GM18907 (cell line): ENCODE measurements around the gene TRAF3IP3.
A peak's percentile ranks its signal among the peaks of the same experiment; 100 is the strongest.

Experiments
- ATAC-seq: cut with Tn5 transposase; IDR thresholded peaks from one replicate; pipeline ENCODE4 v1.9.1; 2021; ENCODE audit warnings: mild to moderate bottlenecking, moderate library complexity; ENCODE audit not compliant: unreplicated experiment

Gene TRAF3IP3

DNA sequence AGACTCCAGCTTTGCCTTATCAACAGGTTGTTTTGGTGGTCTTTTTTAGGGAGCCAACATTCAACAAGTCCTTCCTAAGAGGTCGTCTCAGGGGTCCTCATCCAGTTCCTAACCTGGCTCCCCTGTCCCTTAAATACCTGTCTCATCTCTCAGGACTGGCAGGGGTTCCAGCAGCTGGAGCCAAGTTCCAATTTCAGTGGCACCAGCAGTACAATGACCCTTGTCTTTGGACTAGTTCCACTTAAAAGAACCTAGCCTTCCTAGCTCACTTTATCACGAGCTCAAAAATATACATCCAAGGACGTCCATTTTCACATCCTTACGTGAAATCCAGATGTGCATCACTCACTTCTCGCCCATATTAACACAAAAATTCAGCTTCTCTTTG is 18.7 kb upstream of the TRAF3IP3 start:
- ATAC-seq: no peak

DNA sequence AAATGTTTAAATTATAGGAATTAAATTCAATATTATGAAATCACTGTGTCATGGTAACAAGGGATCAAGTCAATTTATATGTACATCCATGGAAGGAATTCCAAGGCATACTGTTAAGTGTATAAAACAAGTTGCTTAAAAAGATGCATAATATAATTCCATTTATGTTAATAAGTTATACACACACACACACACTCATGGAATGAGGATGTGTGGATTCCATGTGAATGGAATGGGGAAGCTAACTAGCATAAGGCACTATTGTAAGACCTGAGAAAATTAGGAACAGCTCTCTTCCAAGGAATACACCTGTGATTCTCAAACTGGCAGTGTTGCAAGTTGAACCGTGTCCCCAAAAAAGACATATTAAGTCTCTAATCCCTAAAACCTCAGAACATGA is 17.6 kb upstream of the TRAF3IP3 start:
- no peak for ATAC-seq

DNA sequence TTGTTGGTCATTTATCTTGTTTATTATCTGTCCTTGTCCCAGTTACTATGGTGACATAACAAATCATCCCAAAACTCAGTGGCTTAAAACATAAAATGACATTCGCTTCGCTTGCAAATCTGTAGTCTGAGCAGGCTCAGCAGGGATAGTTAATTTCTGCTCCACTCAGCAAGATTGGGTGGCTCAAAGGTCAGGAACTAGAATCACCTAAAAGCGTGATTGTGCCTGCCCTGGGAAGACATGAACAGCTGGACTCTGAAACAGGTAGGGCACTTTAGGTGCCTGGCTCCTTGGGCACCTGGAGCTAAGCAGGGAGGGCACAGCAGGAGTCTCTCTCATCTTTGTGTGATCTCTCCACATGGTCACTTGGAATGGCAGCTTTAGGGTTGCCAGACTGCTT is 14.7 kb upstream of the TRAF3IP3 start:
- no peak for ATAC-seq

DNA sequence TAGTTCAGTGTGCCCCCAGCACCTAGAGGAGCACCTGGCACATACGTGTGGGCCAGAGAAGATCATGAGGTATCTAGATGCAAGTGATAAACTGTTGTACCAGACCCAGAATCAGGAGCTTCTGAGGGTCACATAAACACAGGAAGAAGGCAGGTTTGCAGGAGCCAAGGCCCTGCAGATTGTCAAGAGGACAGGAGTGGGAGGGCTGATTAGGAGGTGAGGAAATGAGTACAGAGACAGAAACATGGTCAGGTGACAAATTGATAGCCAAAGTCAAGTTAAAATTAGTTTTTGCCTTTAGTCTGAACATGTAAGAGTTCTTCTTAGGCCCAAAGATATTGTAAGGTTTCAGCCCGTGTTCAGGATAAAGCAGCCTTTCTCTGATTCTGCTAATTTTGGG is 14.0 kb upstream of the TRAF3IP3 start:
- ATAC-seq: no peak

DNA sequence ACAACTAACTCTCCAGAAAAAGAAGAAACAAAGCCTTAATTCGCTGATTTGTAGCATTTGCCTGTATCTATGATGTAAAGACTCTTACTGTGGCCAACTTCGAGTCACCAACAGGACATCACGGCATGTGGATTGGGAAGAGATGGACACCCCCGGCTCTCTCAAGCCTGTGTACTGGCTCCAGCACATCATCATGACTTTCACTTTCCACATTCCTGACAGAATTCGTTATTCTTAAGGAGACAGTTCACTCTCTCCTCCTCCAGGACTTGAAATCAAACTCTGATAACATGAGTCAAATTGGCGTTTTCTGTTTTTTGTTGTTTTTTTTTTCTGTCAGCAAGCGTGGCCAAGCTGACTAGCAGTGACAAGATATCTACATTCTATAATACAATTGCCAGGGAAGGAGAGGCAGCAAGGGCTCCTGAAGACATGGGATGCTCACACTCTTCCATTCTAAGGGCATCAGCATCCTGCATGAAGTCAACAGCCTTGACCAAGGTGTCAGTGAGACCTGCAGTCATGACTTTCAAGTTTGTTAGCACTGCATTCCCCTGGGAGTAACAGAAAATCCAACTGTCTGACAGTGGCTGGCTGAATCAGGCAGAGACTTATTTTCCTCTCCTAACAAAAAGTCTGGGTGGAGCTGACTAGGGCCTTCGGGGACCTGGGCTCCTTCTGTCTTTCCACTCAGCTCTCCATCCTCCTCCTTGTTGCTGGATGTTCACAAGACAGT is 13.3 kb upstream of the TRAF3IP3 start:
- ATAC-seq: no peak

DNA sequence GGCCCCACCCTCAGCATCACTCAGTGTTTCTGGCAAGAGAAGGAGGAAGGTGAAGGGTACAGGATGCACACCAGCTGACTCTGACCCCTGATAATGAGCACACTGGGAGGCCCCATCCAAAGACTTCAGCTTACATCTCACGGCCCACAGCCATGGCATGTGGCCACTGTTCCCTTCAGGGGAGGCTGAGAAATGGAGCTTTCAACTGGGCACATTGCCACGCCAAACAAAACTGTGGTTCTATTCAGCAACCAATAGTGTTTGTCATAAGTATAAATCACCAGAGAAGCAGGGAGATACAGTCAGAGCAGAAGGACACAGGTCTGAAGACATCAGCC is 12.7 kb upstream of the TRAF3IP3 start:
- no peak for ATAC-seq

DNA sequence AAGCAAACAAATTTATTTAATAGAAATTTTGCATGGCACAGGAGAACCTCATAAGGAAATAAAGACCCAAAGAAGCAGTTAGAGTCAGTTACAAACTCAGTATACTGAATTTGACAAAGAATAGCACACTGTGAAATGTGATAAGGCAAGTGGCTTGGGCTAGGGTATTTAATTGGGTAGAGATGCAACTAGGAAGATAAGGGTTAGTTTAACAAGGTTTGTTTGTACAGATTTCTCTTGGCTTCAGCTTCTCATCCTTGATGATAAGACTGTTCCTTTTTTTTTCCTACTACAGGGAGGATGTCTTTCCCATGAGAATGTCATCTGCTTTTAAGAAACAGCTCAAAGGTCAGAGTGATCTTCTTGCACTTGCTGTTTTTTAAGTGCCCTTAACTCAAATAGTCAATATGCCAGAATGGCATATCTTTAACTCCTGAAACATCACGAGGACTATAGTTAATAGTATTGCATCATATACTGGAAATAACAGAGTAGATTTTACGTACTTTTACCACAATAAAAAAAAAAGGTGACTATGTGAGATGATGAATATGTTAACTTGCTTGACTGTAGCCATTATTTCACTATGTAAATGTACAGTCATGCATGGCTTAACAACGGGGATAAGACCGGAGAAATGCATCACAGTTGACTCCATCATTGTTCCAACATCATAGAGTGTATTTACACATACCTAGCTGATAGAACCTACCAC is 9.2 kb upstream of the TRAF3IP3 start:
- no peak for ATAC-seq

DNA sequence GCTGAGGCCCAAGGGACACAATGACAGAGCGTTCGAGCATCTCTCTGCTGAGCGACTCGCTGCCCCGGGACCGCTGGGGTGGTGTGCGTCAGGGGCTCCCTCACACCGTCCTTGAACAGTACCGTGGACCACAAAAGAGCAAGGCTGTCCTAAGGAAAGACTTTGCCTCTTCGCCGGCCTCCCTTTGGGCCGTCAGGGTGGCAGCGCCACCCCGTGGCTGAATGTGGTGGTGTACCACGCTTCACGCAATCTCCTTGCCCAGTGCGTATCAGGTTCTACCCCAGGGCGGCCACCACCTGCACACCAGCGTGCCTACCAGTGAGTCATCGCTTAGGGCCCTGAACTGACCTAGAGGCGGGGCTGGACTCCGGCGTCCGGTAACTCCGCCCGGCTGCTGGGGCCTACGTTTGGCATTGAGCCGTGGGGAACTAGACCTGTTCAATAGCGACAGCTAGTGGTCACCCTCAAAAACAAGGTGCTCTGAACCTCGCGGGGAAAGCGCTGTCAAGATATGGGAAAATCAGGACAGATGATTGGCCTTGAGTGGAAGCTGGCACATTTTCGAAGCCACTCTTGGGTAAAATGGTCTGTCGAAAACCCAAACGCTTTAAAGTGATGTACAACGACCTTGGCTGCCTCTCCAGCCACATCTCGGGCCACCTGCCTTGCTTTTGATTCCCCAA is 8.1 kb upstream of the TRAF3IP3 start:
- ATAC-seq: peak; percentile 82

DNA sequence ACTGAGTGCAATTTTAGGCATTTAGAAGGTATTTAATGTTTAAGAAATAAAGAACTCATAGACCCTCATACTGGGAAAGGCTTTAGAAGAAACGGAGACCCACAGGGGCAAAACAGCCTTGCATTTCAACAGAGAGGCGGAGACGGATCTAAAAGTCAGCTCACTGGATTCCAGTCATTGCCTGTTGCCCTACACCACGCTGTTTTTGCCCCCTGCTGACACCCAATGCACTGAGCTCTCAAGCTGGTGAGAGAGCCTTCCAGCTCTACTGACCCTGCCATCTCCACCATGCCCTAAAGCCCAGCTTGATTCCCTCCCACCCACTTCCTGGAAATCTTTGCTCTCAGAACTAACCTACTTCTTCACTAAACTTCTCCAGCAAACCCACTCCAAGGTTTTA is 7.2 kb upstream of the TRAF3IP3 start:
- ATAC-seq: no peak

DNA sequence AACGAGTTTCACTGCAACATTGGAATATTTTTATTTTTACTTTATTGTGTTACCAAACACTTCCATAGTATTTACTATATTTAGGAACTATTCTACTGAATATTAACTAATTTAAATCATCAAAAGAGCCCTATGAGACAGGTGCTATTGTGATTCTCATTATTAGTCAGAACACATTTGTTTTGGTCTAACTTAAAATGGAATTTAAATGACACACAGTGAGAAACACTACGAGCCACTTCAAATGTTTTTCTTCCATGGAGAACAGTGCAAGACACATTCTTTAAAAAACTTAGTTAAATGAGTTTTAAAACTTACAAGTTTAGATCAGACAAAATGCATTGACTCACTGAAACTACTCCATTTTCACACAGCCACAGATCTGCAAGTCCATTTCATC is 6.6 kb upstream of the TRAF3IP3 start:
- no peak for ATAC-seq

DNA sequence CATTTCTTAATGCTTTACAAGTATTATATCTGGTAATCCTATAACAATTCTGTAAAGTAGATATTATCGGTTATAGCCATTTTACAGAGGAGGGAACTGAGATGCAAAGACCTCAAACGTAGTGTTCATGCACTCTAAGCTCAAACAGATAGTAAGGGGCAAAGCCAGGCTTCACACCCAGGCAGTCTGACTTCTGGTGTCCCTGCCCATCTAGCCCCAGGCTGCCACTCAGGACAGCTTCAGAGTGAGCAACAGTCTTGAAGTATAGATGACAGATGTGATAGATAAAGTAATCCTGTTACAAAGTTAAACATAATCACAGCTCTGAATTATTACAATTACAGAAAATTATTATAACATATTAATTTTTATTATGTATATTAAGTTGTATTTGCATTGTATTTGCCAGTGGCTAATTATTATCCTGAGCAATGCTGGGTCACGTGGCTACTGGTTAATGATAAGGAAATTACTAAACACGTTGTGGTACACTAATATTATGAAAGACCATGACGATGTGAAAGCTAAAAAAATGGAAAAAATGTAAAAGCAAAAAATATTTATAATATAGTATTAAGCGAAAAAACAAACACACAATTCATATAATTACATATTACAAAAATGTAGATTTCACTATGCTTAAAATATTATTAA is 6.1 kb upstream of the TRAF3IP3 start:
- ATAC-seq: no peak

DNA sequence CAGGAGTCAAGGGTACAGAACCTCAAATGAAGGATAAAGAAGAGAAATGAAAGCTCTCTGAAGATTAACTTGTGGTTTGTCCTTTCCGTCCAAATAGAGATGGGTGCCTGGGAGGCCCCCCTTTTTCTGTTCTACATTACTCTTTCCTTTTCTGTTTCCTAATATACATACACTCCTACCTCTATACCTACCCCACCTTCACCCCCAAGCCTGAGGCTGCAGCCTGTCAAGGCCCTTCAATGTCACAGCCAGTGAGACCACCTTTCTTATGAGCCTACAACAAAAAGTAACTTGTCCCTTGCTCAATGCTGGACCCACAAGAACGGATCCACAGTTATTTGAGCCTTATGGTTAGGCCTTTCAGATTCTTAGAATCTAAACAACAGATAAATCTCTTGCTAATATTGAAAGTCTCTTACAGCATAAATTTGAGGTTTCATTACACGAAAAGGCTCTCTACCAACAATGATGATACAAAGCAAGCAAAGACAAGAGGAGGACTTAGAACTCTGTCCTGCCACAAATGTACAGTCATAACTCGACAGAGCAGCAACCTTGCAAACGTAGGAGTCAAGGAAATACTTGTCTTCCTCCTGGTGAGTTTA is 4.1 kb upstream of the TRAF3IP3 start:
- ATAC-seq: peak; percentile 55

DNA sequence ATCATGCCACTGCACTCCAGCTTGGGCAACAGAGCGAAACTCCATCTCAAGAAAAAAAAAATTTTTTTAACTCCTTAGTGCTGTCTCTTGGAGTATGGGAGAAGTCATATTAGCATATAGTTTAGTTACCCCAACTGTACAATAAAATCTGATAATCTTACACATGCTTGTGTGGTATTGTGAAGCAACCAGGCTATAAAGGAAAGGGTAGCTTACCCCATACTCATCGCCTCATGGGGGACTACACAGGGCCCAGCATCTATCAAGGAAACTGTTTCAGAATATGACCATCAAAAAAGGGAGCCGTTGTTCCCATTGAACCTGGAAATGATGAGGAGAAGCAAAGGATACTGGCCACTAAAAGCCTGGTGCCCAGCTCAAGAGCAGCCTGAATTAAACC is 3.0 kb upstream of the TRAF3IP3 start:
- ATAC-seq: no peak

DNA sequence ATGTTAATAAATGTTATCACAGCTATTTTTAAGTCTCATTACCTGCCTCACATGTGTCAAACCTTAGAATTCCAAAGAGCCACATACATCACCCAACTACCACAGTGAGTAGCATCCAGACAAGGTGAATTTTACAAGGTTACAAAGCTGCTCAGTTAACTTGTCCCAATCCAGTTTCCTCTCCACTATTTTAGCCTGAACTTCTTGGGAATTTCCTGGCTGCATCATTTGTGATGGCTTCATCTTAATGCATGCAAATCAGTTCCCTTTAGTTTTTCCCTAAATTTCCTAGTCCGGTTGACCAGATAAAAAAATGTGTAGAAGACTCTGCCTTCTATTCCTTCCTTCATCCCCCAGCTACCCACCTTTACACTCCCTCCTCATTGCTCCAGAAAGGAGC is 597 bp upstream of the TRAF3IP3 start:
- no peak for ATAC-seq

DNA sequence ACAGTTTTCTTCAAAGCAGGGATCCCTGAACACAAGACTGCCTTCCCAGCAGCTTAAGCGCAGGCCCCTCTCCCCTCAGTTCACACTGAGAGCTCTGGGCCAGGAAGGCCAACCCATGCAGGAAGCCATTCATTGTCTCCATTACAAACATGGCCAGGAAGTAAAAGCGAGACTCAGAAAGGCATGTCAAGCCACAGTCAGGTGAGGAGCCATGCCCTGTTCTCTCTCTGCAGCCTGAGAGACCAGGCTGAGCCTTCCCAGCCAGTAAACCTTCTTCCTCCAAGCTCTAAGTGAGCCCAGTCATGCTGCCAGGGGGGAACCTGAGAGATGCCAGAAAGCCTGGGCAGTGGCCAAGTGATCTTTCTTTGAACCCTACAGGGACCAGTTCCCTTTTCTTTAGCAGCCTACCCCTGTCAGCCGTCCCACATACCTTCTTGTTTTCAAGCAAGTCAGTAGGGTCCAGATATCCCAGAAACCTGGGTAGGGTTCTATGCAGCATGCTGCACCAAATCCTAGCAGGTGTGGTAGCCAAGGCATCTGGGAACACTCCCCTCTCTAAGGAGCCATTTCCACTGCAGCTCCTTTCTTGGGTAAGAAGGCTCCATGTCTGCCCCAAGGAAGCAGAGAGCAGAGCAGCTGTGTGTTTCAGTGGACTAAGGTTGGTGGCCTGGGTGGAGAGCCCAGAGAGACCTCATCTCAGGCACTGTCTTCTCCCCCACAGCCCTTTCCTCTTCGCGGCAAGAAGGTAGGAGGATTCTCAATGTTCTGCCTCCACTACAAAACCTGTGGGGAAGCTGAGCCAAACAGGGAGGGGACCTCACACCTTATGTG is 977 bp downstream of the TRAF3IP3 start:
- ATAC-seq: peak; percentile 38

DNA sequence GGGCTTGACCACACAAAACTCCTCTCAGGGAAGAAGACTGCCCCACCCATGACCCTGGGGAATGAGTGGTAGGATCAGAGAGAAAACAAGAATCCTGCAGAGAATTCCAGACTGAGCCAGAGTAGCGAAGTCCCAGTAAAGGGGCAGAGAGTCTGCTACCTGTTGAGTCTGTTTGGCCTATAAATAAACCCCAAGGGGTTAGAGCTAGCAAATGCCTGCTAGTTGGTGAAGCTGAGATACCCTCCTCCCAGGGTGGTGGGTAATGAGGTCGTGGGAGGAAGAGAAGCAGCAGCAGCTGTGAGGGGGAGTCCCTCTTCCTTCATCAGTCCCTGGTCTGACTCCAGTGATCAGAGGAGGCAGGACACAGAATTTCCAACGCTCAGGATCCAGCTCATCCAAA is 2.5 kb downstream of the TRAF3IP3 start:
- no peak for ATAC-seq

DNA sequence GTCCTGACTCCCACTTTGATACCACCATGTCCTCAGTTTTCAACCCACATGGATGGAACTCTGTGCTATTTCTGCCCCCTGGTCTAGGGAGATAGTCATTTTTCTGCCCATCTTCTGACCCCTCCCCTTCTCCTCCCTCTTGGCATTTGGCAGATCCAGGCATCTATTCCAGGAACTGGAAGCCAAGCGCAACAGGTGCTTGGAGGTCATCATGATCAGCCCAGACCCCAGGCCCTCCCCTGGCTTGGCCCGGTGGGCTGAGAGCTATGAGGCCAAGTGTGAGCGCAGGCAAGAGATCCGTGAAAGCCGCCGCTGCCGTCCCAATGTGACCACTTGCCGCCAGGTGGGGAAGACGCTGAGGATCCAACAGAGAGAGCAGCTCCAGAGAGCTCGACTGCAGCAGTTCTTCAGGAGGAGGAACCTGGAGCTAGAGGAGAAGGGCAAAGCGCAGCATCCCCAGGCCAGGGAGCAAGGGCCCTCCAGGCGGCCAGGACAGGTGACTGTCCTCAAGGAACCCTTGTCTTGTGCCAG is 4.0 kb downstream of the TRAF3IP3 start:
- no peak for ATAC-seq

DNA sequence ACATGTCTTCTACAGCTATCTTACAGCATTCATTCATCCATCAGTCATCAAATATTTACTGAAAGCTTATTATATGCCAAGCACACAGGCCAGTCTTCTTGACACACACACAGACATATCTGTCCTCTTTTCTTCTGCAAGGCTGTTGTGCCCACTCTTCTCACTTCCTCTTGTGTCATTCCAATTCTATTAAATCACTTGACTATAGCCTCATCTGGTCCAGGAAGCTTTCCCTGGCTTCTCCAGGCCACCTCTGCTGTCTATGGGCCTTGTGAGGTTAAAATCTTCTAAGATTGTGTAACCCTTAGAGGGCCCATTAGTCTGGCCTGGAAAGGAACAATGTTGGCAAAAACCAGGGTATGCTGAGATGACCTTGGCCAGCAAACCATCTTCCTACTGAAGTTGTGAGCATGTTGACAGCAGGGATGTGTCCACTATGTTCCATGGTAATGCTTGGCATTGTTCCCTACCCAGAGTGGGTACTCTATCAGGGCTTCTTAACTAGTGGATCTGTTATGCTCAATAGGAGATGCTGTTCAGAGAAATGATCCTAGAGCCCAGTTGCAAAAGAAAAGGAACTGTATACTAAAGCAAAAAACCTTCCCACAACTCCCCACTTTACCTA is 5.3 kb downstream of the TRAF3IP3 start:
- no peak for ATAC-seq

DNA sequence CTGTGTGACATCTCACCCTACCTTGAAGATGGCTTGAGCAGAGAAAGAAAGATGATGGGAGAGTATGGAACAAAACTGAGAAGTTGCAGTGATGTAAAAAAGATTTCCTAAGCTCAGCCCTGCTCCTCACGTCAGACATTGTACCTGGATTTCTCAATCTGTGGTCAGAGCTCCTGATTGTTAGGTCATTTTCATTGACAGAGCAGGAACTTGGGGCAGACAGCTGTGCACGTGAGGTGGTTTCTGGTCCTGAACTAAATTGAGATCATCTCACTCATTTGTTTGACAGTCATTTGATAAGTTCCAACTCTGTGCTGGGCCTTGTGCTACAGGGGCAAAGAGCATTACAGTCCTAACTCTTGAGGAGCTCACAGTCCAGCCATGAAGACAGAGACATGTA is 10.2 kb downstream of the TRAF3IP3 start:
- no peak for ATAC-seq

DNA sequence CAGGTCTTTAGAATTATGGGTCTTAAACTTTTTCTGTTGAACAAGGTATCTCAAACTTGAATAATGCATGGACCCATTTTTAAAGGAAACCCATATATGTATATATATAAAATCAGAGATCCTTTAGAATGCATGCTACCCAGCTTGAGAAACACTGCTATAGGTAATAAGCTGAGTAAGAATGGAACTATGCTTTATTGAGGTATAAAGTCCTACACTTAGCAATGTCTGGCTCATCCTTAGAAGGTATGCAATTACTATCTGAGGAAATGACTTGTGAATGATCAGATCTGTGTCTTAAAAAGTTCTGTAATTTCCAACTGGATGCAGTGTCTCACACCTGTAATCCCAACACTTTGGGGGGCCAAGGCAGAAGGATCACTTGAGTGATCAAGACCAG is 11.2 kb downstream of the TRAF3IP3 start:
- ATAC-seq: no peak
